NCI-H2171 treated with DMSO at 0.1 percent for 48 hours (cell line): ENCODE results near the gene GRID1.

Experiments
- DNase-seq: peaks from one replicate; lab custom pipeline; 2025; lab: John Stamatoyannopoulos, UW

Gene GRID1

DNA sequence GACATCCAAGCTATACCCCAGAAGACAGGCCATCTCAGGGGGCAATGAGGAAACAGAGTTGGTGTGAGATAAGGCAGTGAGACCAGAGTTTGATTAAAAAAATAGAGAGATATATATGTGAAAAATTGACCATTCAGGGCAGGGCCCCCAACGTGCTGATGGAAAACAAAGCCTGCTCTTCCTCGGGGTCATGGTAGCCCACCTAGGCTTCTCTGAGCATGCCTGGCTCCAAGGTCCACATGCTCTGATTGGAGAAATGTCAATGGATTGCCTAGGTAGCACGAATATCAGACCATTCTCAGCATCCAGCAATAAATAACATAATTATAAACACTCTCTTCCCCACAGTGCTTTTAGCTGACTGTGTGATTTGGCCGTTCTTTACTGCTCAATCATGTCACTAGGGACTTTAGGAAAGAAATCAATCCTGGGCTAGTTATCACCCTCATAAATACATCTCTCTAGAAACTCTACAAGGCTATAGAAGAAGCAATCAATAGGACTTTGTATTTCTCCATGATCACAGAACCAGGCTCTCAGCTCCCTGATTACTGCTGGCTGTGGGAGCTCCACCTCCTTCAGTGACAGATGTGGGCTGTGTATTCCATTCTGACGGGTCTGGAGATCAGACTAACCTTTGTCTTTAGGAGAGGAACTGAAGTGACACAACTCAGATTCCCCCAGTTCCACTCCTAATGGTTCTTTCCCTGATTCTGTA is 766.4 kb downstream of the GRID1 start:
- no peak for DNase-seq

DNA sequence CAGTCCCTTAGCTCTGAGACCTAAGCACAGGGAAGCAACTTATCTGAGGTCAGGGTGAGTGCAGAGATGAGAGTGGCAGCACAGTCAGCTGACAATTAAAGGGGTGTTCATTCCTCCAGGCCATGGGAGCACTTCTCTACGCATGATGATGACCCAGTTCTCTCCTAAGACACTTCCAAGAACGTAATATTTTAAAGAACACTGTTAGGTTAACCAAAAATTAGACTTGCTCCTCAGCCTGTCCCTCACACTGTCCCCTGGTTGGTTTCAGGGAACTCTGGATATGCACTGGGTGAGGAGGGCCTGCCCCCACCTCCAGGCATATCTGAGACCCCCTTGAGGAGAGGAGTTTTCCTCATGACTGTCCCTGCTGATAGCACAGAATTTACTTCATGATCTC is 767.5 kb downstream of the GRID1 start:
- no peak for DNase-seq

DNA sequence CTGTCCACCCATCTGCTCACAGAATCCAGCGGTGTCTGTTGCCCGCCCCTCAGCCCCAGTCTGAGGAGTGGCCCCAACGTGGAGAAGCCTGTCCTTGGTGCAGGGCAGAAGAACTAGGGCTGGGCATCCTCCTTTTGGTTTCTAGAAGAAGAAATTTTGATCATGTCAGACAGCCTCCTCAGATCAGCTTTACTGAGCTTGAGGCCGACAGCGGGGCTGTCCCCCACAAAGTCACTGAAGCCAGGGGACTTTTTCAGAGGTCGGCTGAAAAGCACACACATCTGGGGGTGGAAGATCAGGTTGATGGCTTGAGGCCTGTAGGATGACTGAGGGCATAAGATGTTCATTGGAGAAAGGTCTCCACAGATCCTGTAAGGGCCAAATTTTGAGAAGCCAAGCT is 767.9 kb downstream of the GRID1 start:
- DNase-seq: no peak

GRCh38 chr10:85597006-85597405 is 769.6 kb downstream of the GRID1 start:
- peak; percentile 2 for DNase-seq

DNA sequence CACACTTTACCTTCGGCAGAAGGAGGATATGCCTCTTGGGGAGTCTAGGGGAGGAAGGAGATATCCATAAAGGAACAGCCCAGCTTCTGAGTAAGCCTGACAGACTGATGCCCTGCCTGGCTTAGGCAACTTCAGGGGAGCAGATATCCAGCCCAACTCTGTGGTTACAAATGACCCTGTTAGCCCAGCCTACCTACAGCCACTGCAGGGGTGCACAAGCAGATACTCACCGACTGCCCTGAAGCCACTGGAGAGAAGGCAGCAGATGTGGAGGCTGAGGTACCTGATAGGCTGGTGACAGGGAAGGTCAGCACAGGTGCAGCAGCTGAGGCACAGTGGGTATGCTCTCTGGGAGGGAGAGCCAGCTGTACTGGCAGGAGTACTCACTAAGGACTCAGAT is 770.2 kb downstream of the GRID1 start:
- no peak for DNase-seq

GRCh38 chr10:85594239-85594638 is 772.4 kb downstream of the GRID1 start:
- DNase-seq: no peak

DNA sequence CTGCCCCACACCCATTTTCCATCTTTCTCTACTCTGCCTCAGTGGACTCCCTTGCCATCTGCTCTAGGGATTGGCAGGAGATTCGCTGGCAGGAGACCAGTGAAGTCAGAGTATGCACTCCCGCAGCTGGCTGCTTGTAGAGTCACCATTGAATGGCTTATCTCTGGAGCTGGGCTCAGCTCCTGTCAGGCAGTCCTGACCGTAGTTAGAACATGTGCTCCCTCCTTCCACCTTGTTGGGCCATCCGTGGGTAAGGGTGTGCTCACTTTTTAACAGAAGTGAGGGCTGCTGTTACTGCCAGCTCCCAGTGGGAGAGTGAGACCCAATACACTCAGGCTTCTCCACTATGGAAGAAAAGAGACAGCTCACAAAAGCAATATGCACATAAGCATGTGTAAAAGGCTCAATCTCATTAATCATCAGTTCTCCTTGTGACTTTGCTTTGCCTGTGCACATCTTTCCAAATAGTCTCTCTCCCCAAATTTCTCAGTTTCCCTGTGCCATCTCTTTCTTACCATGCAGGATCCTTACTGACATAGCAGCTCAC is 773.3 kb downstream of the GRID1 start:
- no peak for DNase-seq

- no peak for DNase-seq
Observed at GRCh38 chr10:85581371-85581770, 785.2 kb downstream of the GRID1 start.

DNA sequence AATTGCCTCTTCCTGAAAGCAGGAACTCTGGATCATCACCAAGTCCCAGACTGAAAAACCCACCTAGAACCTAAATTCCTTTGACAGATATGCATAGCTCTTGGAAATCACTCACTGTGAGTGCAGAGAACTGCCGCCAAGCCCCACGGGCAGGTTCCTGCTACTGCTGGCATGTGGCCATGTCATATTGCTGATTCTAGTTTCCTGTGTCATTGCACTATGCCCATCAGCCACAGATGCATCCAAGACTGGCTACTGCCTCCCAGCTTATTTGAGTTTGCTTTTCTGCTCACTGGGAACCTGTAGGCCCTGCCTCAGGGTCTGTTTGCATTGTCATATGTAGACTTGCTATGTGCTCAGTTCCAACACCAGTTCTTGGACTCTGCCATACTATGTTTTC is 786.0 kb downstream of the GRID1 start:
- DNase-seq: peak; percentile 6

- DNase-seq: peak; percentile 75
Observed at GRCh38 chr10:85578860-85579259, 787.7 kb downstream of the GRID1 start.

DNA sequence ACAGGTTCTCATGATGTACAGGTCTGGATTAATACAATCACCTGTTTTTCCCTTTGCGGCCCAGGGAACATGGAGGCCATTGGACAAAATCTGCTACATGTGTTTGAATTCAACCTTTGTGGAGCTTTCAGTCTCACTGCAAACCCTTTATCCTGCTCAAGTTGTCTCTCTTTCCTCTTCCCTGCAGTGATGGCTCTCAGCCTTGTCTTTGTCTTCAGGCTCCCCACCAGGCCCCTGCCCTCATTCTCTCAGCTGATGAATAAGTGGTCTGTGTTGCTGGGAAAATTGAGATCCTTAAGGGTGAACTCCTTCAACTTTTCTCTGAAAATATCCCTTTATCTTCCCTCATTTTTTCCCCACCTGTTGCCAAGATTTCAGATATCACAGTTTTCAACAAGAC is 791.2 kb downstream of the GRID1 start:
- no peak for DNase-seq

DNA sequence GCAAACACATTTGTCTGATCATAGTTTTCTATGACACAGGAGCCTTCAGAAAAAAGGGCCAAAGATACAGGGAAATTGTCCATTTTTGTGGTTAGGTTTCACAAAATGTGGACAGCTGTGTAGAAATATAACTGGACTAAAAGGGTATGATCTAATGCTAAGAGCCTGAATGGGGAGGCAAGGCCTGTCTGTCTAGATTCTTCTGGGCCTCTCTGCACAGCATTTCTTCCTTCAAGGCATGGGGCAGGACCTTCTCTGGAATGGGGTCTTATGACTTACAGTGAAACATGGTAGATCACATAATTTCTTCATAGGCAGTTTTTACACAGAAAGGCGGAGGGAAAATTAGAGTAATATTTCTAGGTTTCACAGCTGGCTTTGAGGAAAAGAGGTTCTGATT is 795.7 kb downstream of the GRID1 start:
- no peak for DNase-seq

- DNase-seq: no peak
Observed at GRCh38 chr10:85565381-85565780, 801.2 kb downstream of the GRID1 start.

DNA sequence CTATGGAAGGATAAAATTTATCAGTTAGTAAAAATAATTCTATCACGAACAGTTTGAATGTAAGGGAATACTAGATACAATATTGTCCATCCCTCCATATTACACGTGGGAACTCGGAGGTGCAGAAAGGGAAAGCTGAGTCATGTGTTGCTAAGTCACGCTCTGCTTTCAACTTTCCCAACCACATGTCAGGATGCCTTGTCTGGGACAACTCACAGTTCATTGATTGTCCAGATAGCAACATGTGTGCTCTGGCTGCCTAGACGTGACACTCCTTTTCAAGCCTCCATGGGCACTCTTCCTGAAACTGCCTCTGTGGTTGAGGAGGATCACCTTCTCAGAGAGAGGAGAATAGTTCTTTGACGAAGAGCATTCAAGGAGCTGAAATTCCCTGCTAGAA is 808.1 kb downstream of the GRID1 start:
- no peak for DNase-seq

GRCh38 chr10:85557706-85558105 is 808.9 kb downstream of the GRID1 start:
- no peak for DNase-seq

- DNase-seq: no peak
Observed at GRCh38 chr10:85557077-85557476, 809.5 kb downstream of the GRID1 start.
